Right atrium auricular region (tissue), 2 donors: ENCODE data around the gene NEDD4L. TPM values are rescaled to one million over a fixed set of nuclear protein-coding genes. Genes with fewer than 3 reads are reported as not detected.
A peak's percentile ranks its signal among the peaks of the same experiment; 100 is the strongest.

Source experiments
- DNase-seq: peaks from one replicate; pipeline ENCODE4 v3.0.0-alpha.2; 2019; ENCODE audit warnings: low spot score
- H3K27ac ChIP-seq, 2 donors: fragments of 200-600 bp; sonication (generic); 1 replicate in 1 of 2; 2 replicates in 1 of 2; pipeline ENCODE4 v1.5.1; 2016 to 2019
- H3K27me3 ChIP-seq, 2 donors: fragments of 200-600 bp; sonication (generic); one replicate each; pipeline versions ENCODE4 v1.5.1 to v1.6.0; 2017 to 2019
- H3K36me3 ChIP-seq: fragments of 200-600 bp; sonication (generic); one replicate; pipeline ENCODE4 v1.5.1; 2016
- H3K4me1 ChIP-seq, 2 donors: fragments of 200-600 bp; sonication (generic); one replicate each; pipeline versions ENCODE4 v1.5.1 to v1.6.0; 2017 to 2019
- H3K4me3 ChIP-seq, 2 donors: fragments of 200-600 bp; sonication (generic); 1 replicate in 1 of 2; 2 replicates in 1 of 2; pipeline ENCODE4 v1.5.1; 2017 to 2019; ENCODE audit warnings: mild to moderate bottlenecking in 1 of 2, moderate library complexity in 1 of 2
- H3K9me3 ChIP-seq, 2 donors: fragments of 200-600 bp; sonication (generic); one replicate each; pipeline ENCODE4 v1.5.1; 2019
- CTCF ChIP-seq, 2 donors: fragments of 200-600 bp; sonication (generic); IDR thresholded peaks; one replicate each; pipeline ENCODE4 v1.5.1; 2019; ENCODE audit warnings: antibody characterized with exemption in 2 of 2
- total RNA-seq, 2 donors: library from RNA; depleted of rRNA; stranded (reverse); fragments of >200 nt; gene quantifications; one replicate each; pipeline ENCODE4 v1.1.0, GENCODE V29; 2016

NEDD4L gene
- total RNA-seq, 2 donors from 2014 or later: 45.0 to 68.0 TPM

- H3K27me3 ChIP-seq: no peaks in the 10 kb centered on the region
- peaks cover 0 to 51% of the 10 kb centered on the region in 2 donors for H3K4me1 ChIP-seq
- H3K9me3 ChIP-seq: no peaks in the 10 kb centered on the region
- no peak for DNase-seq
- no peak for TF ChIP-seq CTCF (IDR thresholded peaks at IDR 0.05)
- no peak overlapping the region for H3K4me3 ChIP-seq
- peak overlapping the region; percentile 46 to 74 for H3K27ac ChIP-seq
- H3K36me3 ChIP-seq: no peaks in the 10 kb centered on the region
These were observed 228.2 kb downstream of the NEDD4L start for GRCh38 chr18:58272209-58272608.

DNA sequence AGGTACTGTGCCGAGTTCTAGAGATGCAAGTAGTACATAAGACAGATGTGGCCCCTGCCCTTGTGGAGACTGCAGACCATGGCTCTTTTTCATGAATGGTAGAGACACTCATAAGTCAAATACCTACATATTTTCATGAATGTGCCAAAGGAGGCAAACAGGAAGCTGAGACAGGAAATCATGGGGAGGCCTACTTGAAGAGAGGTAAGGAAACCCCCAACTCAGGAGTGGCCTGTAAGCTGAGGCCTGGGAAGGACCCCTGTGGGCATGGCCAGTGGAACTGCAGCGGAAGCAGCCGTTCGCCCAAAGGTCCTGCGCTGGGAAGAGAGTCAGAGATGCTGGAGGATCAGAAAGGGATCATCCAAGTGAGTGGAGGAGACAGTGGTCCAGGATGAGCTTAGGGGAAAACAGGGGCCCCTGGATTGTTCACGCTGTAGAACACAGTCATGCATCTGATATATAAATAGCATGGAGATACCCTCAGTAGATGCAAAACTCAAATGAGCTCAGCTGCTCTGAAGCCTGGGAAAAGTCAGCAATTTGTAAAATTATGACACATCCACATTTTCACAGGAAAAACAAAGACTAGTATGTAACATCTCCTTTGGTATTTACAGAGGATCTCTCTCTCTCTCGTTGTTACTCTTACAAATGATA lies 228.9 kb downstream of the NEDD4L start:
- H3K36me3 ChIP-seq: no peaks in the 10 kb centered on the region
- no peak for DNase-seq
- H3K9me3 ChIP-seq: no peaks in the 10 kb centered on the region
- no peak for TF ChIP-seq CTCF (IDR thresholded peaks at IDR 0.05)
- H3K27me3 ChIP-seq: no peaks in the 10 kb centered on the region
- H3K4me3 ChIP-seq: no peak overlapping the region
- H3K27ac ChIP-seq: peak overlapping the region; percentile 46 to 74
- H3K4me1 ChIP-seq: peaks cover 0 to 49% of the 10 kb centered on the region in 2 donors

- no peak overlapping the region for H3K4me3 ChIP-seq
- no peaks in the 10 kb centered on the region for H3K27me3 ChIP-seq
- DNase-seq: no peak
- H3K27ac ChIP-seq: peak overlapping the region in 1 of 2 donors; percentile 59
- H3K9me3 ChIP-seq: no peaks in the 10 kb centered on the region
- TF ChIP-seq CTCF (IDR thresholded peaks at IDR 0.05): no peak
- no peaks in the 10 kb centered on the region for H3K36me3 ChIP-seq
- H3K4me1 ChIP-seq: peaks cover 0 to 41% of the 10 kb centered on the region in 2 donors
These were observed 231.2 kb downstream of the NEDD4L start for GRCh38 chr18:58275176-58275575.

DNA sequence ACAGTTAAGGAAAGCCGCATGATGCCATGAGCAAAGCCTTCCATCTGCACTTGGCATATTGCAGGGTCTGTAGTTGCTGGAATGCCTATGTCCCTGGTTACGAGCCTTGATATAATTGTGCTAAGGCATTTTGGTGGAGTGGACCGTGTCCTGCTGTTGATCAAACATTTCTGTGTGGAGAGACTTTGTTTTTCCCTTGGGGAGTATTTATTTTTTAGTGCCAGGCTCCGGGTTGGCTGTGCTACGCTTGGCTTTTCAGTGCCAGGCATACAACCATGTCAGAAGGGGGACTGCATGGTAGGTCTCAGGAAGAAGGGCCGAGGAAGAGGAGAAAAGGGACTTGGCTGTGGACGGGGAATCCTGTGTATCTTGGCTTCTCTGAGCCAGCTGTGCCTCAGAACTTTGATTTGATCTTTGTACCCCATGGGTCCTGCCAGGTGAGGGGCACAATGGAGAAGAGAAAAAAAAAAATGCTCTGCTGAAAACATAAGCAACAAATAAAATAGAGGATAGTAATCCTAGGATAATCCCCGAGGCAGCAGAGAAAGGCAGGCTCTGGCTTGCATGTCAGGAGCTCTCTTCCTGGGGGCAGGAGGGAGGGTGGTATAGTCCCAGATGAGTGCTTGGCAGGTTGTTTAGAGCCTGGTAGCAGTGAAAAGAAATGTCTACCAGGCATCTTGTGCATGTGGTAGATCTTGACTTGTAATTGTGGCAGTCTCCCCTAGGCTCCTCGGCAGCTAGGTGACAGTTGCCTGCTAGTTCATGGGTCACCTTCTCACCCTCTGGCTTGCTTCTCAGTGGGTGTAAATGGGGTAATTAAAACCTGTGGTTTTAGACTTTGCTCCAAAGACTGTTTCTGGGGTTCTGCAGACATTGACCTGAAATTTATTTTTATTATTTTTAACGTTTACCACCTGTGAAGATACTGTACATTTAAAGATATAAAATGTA lies 233.0 kb downstream of the NEDD4L start:
- no peaks in the 10 kb centered on the region for H3K9me3 ChIP-seq
- DNase-seq: no peak
- H3K4me3 ChIP-seq: no peak overlapping the region
- peak overlapping the region in 1 of 2 donors; percentile 59 for H3K27ac ChIP-seq
- no peaks in the 10 kb centered on the region for H3K27me3 ChIP-seq
- TF ChIP-seq CTCF (IDR thresholded peaks at IDR 0.05): no peak
- no peaks in the 10 kb centered on the region for H3K36me3 ChIP-seq
- peaks cover 0 to 29% of the 10 kb centered on the region in 2 donors for H3K4me1 ChIP-seq

- peaks cover 0 to 26% of the 10 kb centered on the region in 2 donors for H3K4me1 ChIP-seq
These were observed 235.6 kb downstream of the NEDD4L start for GRCh38 chr18:58279504-58280175.

More at GRCh38 chr18:58279504-58280175, 235.6 kb downstream of the NEDD4L start:
- Histone ChIP-seq H3K9me3 (no peaks in the 10 kb centered on the region), H3K27me3 (no peaks in the 10 kb centered on the region), H3K36me3 (no peaks in the 10 kb centered on the region), H3K27ac (peak overlapping the region in 1 of 2 donors; percentile 32), H3K4me3 (no peak overlapping the region)
- no peak for TF ChIP-seq CTCF (IDR thresholded peaks at IDR 0.05)
- DNase-seq: no peak
